A673 (cell line): ENCODE measurements around the gene CERS5. TPM values are rescaled to one million over a fixed set of nuclear protein-coding genes. Genes with fewer than 3 reads are reported as not detected.

Experiments
- BruUV-seq: library from RNA; stranded (reverse); fragments of 400-500 nt; replicated peaks from 2 replicates; lab custom pipeline; 2021; lab: Mats Ljungman, UMichigan
- CTCF ChIA-PET: fragments of 300-600 bp; sonication (Branson Sonifier 250); formaldehyde crosslinking; loops from one replicate; lab custom pipeline; 2022; ENCODE audit warnings: antibody characterized with exemption; lab: Charles Lee
- POLR2A ChIA-PET: fragments of 300-600 bp; sonication (Branson Sonifier 250); formaldehyde crosslinking; loops from one replicate; lab custom pipeline; 2022; ENCODE audit warnings: antibody characterized with exemption; ENCODE audit not compliant: low non-redundant PET; lab: Charles Lee
- DNase-seq: peaks from one replicate; pipeline ENCODE4 v3.0.0-alpha.2; 2015; ENCODE audit warnings: low spot score
- H3K27ac ChIP-seq: fragments of 200-600 bp; sonication (generic); 2 replicates; pipeline ENCODE4 v1.5.1; 2016; ENCODE audit warnings: mixed run types, low read depth, mild to moderate bottlenecking, mixed read lengths, antibody characterized with exemption, low read length; ENCODE audit not compliant: poor library complexity, severe bottlenecking
- H3K27me3 ChIP-seq: fragments of 200-600 bp; sonication (generic); replicated peaks from 2 replicates; pipeline ENCODE4 v1.6.1; 2017; ENCODE audit warnings: mixed run types, low read depth, mild to moderate bottlenecking, mixed read lengths, antibody characterized with exemption, low read length; ENCODE audit not compliant: insufficient read depth, poor library complexity
- H3K36me3 ChIP-seq: fragments of 200-600 bp; sonication (generic); 2 replicates; pipeline ENCODE4 v1.6.1; 2016; ENCODE audit warnings: mixed run types, mild to moderate bottlenecking, mixed read lengths, antibody characterized with exemption, low read length; ENCODE audit not compliant: insufficient read depth, poor library complexity, severe bottlenecking
- H3K4me1 ChIP-seq: fragments of 200-600 bp; sonication (generic); 2 replicates; pipeline ENCODE4 v1.6.1; 2017; ENCODE audit warnings: mixed run types, mild to moderate bottlenecking, mixed read lengths, antibody characterized with exemption, low read length; ENCODE audit not compliant: insufficient read depth, poor library complexity, severe bottlenecking
- H3K4me3 ChIP-seq: fragments of 200-600 bp; sonication (generic); 2 replicates; pipeline ENCODE4 v1.5.1; 2016; ENCODE audit warnings: low read depth, mixed run types, mild to moderate bottlenecking, mixed read lengths, low read length; ENCODE audit not compliant: poor library complexity, severe bottlenecking
- H3K9me3 ChIP-seq: fragments of 200-600 bp; sonication (generic); 2 replicates; pipeline ENCODE4 v1.6.1; 2016; ENCODE audit warnings: mixed run types, low read depth, mild to moderate bottlenecking, mixed read lengths, antibody characterized with exemption, low read length; ENCODE audit not compliant: poor library complexity, severe bottlenecking
- EZH2 ChIP-seq: fragments of 200-600 bp; sonication (generic); IDR thresholded peaks from 2 replicates; pipeline ENCODE4 v1.6.1; 2017; ENCODE audit warnings: borderline replicate concordance, low read depth, mild to moderate bottlenecking, mixed read lengths, antibody characterized with exemption, low read length; ENCODE audit not compliant: poor library complexity, severe bottlenecking
- intact Hi-C: fragments of 100-400 bp; cut with micrococcal nuclease; formaldehyde crosslinking; loops from one replicate; pipeline ENCODE4 v1.10.0; 2022; ENCODE audit not compliant: unreplicated experiment
- total RNA-seq: library from RNA; stranded (reverse); gene quantifications from 2 replicates; pipeline ENCODE4 v1.2.3, GENCODE V29; 2021
- TF ChIP-seq, protein P1 (sequence below): fragments of 300-800, 200-600 bp; sonication (generic); conservative IDR thresholded peaks from 2 replicates; pipeline ENCODE4 v1.5.1; 2017; ENCODE audit warnings: low read depth, mild to moderate bottlenecking, antibody characterized with exemption, low read length, moderate library complexity, mixed read lengths

Gene CERS5
- total RNA-seq, 1 experiment from 2014 or later = 57.0 TPM

- POLR2A ChIA-PET = no interaction called here
- CTCF ChIA-PET = no interaction called here
Observed at GRCh38 chr12:50164963-50165362, 2.2 kb downstream of the CERS5 start.

GRCh38 chr12:50162230-50162629 is 4.9 kb downstream of the CERS5 start:
- intact Hi-C loops = no loop called here
- POLR2A ChIA-PET = no interaction called here
- no peaks in the 10 kb centered on the region for H3K27me3 ChIP-seq

More at GRCh38 chr12:50164963-50165362, 2.2 kb downstream of the CERS5 start:
- BruUV-seq = no TSS peak
- Histone ChIP-seq H3K27me3 (no peaks in the 10 kb centered on the region), H3K9me3 (peaks cover 2% of the 10 kb centered on the region), H3K36me3 (no peaks in the 10 kb centered on the region), H3K4me3 (no peak overlapping the region), H3K27ac (no peak overlapping the region), H3K4me1 (no peaks in the 10 kb centered on the region)
- intact Hi-C loops = no loop called here
- TF ChIP-seq, protein P1, sequence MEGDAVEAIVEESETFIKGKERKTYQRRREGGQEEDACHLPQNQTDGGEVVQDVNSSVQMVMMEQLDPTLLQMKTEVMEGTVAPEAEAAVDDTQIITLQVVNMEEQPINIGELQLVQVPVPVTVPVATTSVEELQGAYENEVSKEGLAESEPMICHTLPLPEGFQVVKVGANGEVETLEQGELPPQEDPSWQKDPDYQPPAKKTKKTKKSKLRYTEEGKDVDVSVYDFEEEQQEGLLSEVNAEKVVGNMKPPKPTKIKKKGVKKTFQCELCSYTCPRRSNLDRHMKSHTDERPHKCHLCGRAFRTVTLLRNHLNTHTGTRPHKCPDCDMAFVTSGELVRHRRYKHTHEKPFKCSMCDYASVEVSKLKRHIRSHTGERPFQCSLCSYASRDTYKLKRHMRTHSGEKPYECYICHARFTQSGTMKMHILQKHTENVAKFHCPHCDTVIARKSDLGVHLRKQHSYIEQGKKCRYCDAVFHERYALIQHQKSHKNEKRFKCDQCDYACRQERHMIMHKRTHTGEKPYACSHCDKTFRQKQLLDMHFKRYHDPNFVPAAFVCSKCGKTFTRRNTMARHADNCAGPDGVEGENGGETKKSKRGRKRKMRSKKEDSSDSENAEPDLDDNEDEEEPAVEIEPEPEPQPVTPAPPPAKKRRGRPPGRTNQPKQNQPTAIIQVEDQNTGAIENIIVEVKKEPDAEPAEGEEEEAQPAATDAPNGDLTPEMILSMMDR = no peak
- no peak for TF ChIP-seq EZH2
- no peak for DNase-seq

DNA sequence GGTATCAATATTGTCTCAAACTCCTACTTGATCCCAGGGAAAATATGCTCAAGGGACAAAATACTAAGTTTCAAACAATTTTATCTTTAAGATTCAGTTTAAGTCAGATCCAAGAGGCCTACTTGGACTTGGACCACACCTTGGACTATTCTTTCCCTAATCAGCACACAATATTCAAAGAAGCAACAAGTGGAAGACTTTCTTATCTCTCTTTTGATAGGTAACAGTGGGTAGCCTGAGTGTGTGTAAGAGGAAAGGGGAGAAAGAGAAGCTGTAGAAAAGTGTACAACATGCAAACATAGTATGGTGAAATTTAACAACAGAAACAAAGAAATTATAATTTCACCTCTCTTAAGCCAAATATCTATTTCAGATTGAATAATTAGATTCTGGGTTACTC is 6.5 kb downstream of the CERS5 start:
- H3K27ac ChIP-seq = no peak overlapping the region
- no TSS peak for BruUV-seq
- POLR2A ChIA-PET = no interaction called here
- no peaks in the 10 kb centered on the region for H3K4me1 ChIP-seq
- H3K36me3 ChIP-seq = no peaks in the 10 kb centered on the region
- intact Hi-C loops = no loop called here
- no peaks in the 10 kb centered on the region for H3K9me3 ChIP-seq
- TF ChIP-seq, protein P1 = no peak
- TF ChIP-seq EZH2 = no peak
- no peaks in the 10 kb centered on the region for H3K27me3 ChIP-seq
- DNase-seq = no peak
- CTCF ChIA-PET = no interaction called here
- no peak overlapping the region for H3K4me3 ChIP-seq

More at GRCh38 chr12:50162230-50162629, 4.9 kb downstream of the CERS5 start:
- H3K4me3 ChIP-seq = no peak overlapping the region
- BruUV-seq = no TSS peak
- no peak for TF ChIP-seq EZH2
- TF ChIP-seq, protein P1 = no peak
- H3K9me3 ChIP-seq = no peaks in the 10 kb centered on the region
- CTCF ChIA-PET = no interaction called here
- no peak for DNase-seq
- no peaks in the 10 kb centered on the region for H3K36me3 ChIP-seq
- H3K27ac ChIP-seq = no peak overlapping the region
- H3K4me1 ChIP-seq = no peaks in the 10 kb centered on the region
